ENCODE measurements around the gene ADAMTSL1. TPM values are rescaled to one million over a fixed set of nuclear protein-coding genes. Genes with fewer than 3 reads are reported as not detected.

Gene ADAMTSL1
- polyA plus RNA-seq, 1 donor from 2014 or later: 1.1 TPM

DNA sequence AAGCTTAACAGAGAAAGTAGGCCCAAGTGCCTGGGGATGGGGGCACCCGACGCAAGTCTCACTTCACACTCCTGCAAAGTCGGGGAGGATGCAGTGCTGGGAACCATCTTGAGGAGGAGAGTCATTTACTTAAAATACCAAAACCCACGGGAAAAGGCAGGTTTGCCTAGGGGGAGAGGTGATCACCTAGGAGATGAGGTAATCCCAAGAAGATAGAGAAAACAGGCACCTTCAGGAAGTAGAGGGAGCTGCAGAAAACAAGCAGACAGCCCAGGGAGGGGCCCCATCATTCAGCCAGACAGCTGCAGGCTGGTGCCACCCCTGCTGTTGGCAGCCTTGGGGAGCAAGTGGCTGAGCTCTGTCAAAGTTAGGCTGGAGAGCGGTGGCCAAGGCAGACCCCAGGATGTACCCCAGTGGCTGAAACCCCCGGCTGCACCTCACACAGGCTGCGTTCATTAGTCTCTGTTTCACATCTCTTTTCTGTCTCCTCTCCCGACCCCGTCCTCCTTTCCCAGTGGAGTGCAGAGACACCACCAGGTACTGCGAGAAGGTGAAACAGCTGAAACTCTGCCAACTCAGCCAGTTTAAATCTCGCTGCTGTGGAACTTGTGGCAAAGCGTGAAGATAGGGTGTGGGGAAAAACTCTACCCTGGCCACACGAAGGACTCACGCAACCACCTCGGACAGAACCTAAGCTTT, 434.1 kb downstream of the ADAMTSL1 start:
- Histone ChIP-seq H3K9me3 (ENCODE audit: low read length) (no peaks in the 10 kb centered on the region), H3K9me2 (ENCODE audit: insufficient read depth, low read length) (no peaks in the 10 kb centered on the region), H3K79me2 (replicated peaks; ENCODE audit: insufficient read depth, low read length) (no peaks in the 10 kb centered on the region), H3K9ac (ENCODE audit: low read length) (no peak overlapping the region), H3F3A (ENCODE audit: insufficient read depth, low read length, poor library complexity, severe bottlenecking) (no peaks in the 10 kb centered on the region), H3K27me3 (ENCODE audit: insufficient read depth, low read depth, low read length) (no peaks in the 10 kb centered on the region), H3K4me3 (ENCODE audit: low read length) (no peak overlapping the region), H4K20me1 (ENCODE audit: insufficient read depth) (no peaks in the 10 kb centered on the region), H3K36me3 (ENCODE audit: insufficient read depth, low read length) (no peaks in the 10 kb centered on the region), H3K27ac (ENCODE audit: low read length) (no peak overlapping the region), H3K4me2 (ENCODE audit: low read length) (no peak overlapping the region), H2AFZ (ENCODE audit: low read depth, low read length) (no peak overlapping the region)
- TF ChIP-seq RAD21 (conservative IDR thresholded peaks at IDR 0.05) (no peak), TAF1 (IDR thresholded peaks at IDR 0.05; ENCODE audit: low read depth) (no peak)

- no peak overlapping the region for H3K4me2 ChIP-seq (ENCODE audit: low read length)
These were observed 435.4 kb downstream of the ADAMTSL1 start for GRCh38 chr9:18909140-18910018.

More at GRCh38 chr9:18909140-18910018, 435.4 kb downstream of the ADAMTSL1 start:
- no peak for TF ChIP-seq POLR2AphosphoS5 (IDR thresholded peaks at IDR 0.05)
- no peak for TF ChIP-seq TAF1 (IDR thresholded peaks at IDR 0.05; ENCODE audit: low read depth)
- TF ChIP-seq REST (IDR thresholded peaks at IDR 0.05; ENCODE audit: borderline replicate concordance): no peak
- TF ChIP-seq SMC3 (conservative IDR thresholded peaks at IDR 0.05; ENCODE audit: poor library complexity): no peak
- TF ChIP-seq, protein P1, sequence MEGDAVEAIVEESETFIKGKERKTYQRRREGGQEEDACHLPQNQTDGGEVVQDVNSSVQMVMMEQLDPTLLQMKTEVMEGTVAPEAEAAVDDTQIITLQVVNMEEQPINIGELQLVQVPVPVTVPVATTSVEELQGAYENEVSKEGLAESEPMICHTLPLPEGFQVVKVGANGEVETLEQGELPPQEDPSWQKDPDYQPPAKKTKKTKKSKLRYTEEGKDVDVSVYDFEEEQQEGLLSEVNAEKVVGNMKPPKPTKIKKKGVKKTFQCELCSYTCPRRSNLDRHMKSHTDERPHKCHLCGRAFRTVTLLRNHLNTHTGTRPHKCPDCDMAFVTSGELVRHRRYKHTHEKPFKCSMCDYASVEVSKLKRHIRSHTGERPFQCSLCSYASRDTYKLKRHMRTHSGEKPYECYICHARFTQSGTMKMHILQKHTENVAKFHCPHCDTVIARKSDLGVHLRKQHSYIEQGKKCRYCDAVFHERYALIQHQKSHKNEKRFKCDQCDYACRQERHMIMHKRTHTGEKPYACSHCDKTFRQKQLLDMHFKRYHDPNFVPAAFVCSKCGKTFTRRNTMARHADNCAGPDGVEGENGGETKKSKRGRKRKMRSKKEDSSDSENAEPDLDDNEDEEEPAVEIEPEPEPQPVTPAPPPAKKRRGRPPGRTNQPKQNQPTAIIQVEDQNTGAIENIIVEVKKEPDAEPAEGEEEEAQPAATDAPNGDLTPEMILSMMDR (IDR thresholded peaks at IDR 0.05; ENCODE audit: poor library complexity, severe bottlenecking): no peak
- Histone ChIP-seq H3K79me2 (replicated peaks; ENCODE audit: insufficient read depth, low read length) (no peaks in the 10 kb centered on the region), H3K9ac (ENCODE audit: low read length) (no peak overlapping the region), H3K4me3 (ENCODE audit: low read length) (no peak overlapping the region), H2AFZ (ENCODE audit: low read depth, low read length) (no peak overlapping the region), H3K27me3 (ENCODE audit: insufficient read depth, low read depth, low read length) (no peaks in the 10 kb centered on the region), H3K27ac (ENCODE audit: low read length) (no peak overlapping the region), H3K36me3 (ENCODE audit: insufficient read depth, low read length) (no peaks in the 10 kb centered on the region), H3K9me3 (ENCODE audit: low read length) (no peaks in the 10 kb centered on the region), H3F3A (ENCODE audit: insufficient read depth, low read length, poor library complexity, severe bottlenecking) (no peaks in the 10 kb centered on the region), H4K20me1 (ENCODE audit: insufficient read depth) (no peaks in the 10 kb centered on the region), H3K9me2 (ENCODE audit: insufficient read depth, low read length) (no peaks in the 10 kb centered on the region)

Measured in neural cell (in vitro differentiated cells).